ENCODE measurements around the gene BCL2. TPM values are rescaled to one million over a fixed set of nuclear protein-coding genes. Genes with fewer than 3 reads are reported as not detected.

BCL2 gene
- total RNA-seq, 2 donors from 2014 or later, result 14.8 to 38.4 TPM

GRCh38 chr18:63320123-63320974 is 780 bp upstream of the BCL2 start:
- no peaks in the 10 kb centered on the region for H3K36me3 ChIP-seq
- 1% methylated on average over 49 of the region's 92 CpGs for WGBS
- DNase-seq (ENCODE audit: low spot score), result peak; percentile 83
- peak overlapping the region; percentile 83 to 85 for H3K27ac ChIP-seq
- H3K27me3 ChIP-seq (replicated peaks; ENCODE audit: insufficient read depth), result no peaks in the 10 kb centered on the region
- H3K9me3 ChIP-seq, result no peaks in the 10 kb centered on the region
- H3K4me1 ChIP-seq (replicated peaks), result no peaks in the 10 kb centered on the region
- TF ChIP-seq POLR2A (IDR thresholded peaks at IDR 0.05) (no peak), CTCF (IDR thresholded peaks at IDR 0.05) (peak in 2 of 4 experiments; percentile 12 to 27)
- intact Hi-C loops (cut with DNase I), result no loop called here
- peak overlapping the region; percentile 63 to 65 for H3K4me3 ChIP-seq

- H3K27me3 ChIP-seq (replicated peaks; ENCODE audit: insufficient read depth), result no peaks in the 10 kb centered on the region
- peak overlapping the region; percentile 83 to 85 for H3K27ac ChIP-seq
- no peaks in the 10 kb centered on the region for H3K36me3 ChIP-seq
- intact Hi-C loops (cut with DNase I), result loop anchor here (2.0 to 5.0 kb wide), 3 partner anchors 56 to 142 kb away; no protein-coding TSS in a partner anchor
- no peaks in the 10 kb centered on the region for H3K4me1 ChIP-seq (replicated peaks)
- H3K4me3 ChIP-seq, result peak overlapping the region; percentile 63 to 65
- H3K9me3 ChIP-seq, result no peaks in the 10 kb centered on the region
- no peak for TF ChIP-seq POLR2AphosphoS5 (IDR thresholded peaks at IDR 0.05)
- no peak for TF ChIP-seq POLR2A (IDR thresholded peaks at IDR 0.05)
- no peak for TF ChIP-seq CTCF (IDR thresholded peaks at IDR 0.05)
- DNase-seq (ENCODE audit: low spot score), result no peak
- under 1% methylated on average over 8 of the region's 8 CpGs for WGBS
Measured at GRCh38 chr18:63318889-63319382, 633 bp downstream of the BCL2 start.

GRCh38 chr18:63317982-63318888 is 1.3 kb downstream of the BCL2 start:
- intact Hi-C loops (cut with DNase I), result loop anchor here (2.0 to 5.0 kb wide), 3 partner anchors 55 to 141 kb away; no protein-coding TSS in a partner anchor
- DNase-seq (ENCODE audit: low spot score), result peak; percentile 51

GRCh38 chr18:63317556-63317946 is 2.0 kb downstream of the BCL2 start:
- intact Hi-C loops (cut with DNase I), result loop anchor here (5.0 kb wide), 2 partner anchors 80 to 140 kb away; no protein-coding TSS in a partner anchor
- DNase-seq (ENCODE audit: low spot score), result no peak
- H3K4me1 ChIP-seq (replicated peaks), result no peaks in the 10 kb centered on the region

More at GRCh38 chr18:63317982-63318888, 1.3 kb downstream of the BCL2 start:
- WGBS, result 7% methylated on average over 22 of the region's 66 CpGs
- Histone ChIP-seq H3K27me3 (replicated peaks; ENCODE audit: insufficient read depth) (no peaks in the 10 kb centered on the region), H3K36me3 (no peaks in the 10 kb centered on the region), H3K4me1 (replicated peaks) (no peaks in the 10 kb centered on the region), H3K4me3 (peak overlapping the region; percentile 63 to 65), H3K27ac (peak overlapping the region; percentile 62 to 66), H3K9me3 (no peaks in the 10 kb centered on the region)
- TF ChIP-seq CTCF (IDR thresholded peaks at IDR 0.05) (peak; percentile 46 to 88 (median 66)), POLR2A (IDR thresholded peaks at IDR 0.05) (no peak), POLR2AphosphoS5 (IDR thresholded peaks at IDR 0.05) (no peak)

More at GRCh38 chr18:63317556-63317946, 2.0 kb downstream of the BCL2 start:
- H3K27me3 ChIP-seq (replicated peaks; ENCODE audit: insufficient read depth), result no peaks in the 10 kb centered on the region
- no peak for TF ChIP-seq CTCF (IDR thresholded peaks at IDR 0.05)
- no peak for TF ChIP-seq POLR2AphosphoS5 (IDR thresholded peaks at IDR 0.05)
- no peak for TF ChIP-seq POLR2A (IDR thresholded peaks at IDR 0.05)
- WGBS, result 46% methylated on average over 10 of the region's 10 CpGs
- H3K9me3 ChIP-seq, result no peaks in the 10 kb centered on the region
- peak overlapping the region; percentile 63 to 65 for H3K4me3 ChIP-seq
- H3K36me3 ChIP-seq, result no peaks in the 10 kb centered on the region
- H3K27ac ChIP-seq, result peak overlapping the region; percentile 62 to 66

Data from prostate gland (tissue), 2 donors.